Stomach (tissue), 4 donors: ENCODE results near the gene GRB7.

Experiments
- EP300 ChIP-seq: sonication (generic); formaldehyde crosslinking; IDR thresholded peaks from one replicate; pipeline ENCODE4 v1.6.1; 2017; ENCODE audit warnings: antibody characterized with exemption
- POLR2A ChIP-seq, 4 donors: fragments of 450-650 bp; IDR thresholded peaks; one replicate each; pipeline ENCODE4 v1.6.1; 2016; ENCODE audit warnings: antibody characterized with exemption in 4 of 4, control low read depth in 2 of 4, mild to moderate bottlenecking in 1 of 4, moderate library complexity in 1 of 4
- POLR2AphosphoS5 ChIP-seq, 3 donors: sonication (generic); formaldehyde crosslinking; IDR thresholded peaks; one replicate each; pipeline ENCODE4 v1.6.1; 2016; ENCODE audit warnings: antibody characterized with exemption in 3 of 3
- TF ChIP-seq, protein P1 (sequence below), 7 experiments: fragments of 450-650 bp in 4 of 7; fragments of 200-600 bp in 3 of 7; sonication (generic) in 3 of 7; IDR thresholded peaks; one replicate each; pipeline ENCODE4 v1.5.1; 2016 to 2019; ENCODE audit warnings: antibody characterized with exemption in 7 of 7, control low read depth in 2 of 7, mild to moderate bottlenecking in 1 of 7

DNA sequence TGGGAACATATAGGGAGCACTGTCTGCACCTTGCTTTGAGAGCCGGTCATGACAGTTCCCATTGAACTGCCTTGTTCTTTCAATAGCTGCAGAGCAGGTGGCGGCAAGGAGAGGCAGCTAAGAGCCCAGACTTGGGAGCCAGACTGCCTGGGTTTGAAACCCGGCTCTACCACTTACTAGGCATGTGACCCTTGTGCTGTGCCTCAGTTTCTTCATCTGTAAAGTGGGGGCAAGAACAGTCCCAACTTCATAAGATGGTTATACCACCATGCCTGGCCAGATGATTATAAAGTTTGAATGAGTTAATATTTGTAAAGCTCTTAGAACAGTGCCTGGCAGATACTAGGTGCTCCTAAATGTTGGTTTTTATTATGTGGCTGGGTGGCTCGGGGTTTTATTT is 23.5 kb upstream of the GRB7 start:
- TF ChIP-seq, protein P1, sequence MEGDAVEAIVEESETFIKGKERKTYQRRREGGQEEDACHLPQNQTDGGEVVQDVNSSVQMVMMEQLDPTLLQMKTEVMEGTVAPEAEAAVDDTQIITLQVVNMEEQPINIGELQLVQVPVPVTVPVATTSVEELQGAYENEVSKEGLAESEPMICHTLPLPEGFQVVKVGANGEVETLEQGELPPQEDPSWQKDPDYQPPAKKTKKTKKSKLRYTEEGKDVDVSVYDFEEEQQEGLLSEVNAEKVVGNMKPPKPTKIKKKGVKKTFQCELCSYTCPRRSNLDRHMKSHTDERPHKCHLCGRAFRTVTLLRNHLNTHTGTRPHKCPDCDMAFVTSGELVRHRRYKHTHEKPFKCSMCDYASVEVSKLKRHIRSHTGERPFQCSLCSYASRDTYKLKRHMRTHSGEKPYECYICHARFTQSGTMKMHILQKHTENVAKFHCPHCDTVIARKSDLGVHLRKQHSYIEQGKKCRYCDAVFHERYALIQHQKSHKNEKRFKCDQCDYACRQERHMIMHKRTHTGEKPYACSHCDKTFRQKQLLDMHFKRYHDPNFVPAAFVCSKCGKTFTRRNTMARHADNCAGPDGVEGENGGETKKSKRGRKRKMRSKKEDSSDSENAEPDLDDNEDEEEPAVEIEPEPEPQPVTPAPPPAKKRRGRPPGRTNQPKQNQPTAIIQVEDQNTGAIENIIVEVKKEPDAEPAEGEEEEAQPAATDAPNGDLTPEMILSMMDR (IDR thresholded peaks at IDR 0.05) = no peak
- TF ChIP-seq POLR2AphosphoS5 (IDR thresholded peaks at IDR 0.05) = no peak
- TF ChIP-seq POLR2A (IDR thresholded peaks at IDR 0.05) = no peak
- TF ChIP-seq EP300 = no peak
